GM21825 (cell line): ENCODE data around the gene TRIM67.
"Not testable (repeated sequence)": the region's sequence is repeated elsewhere in the genome, so short reads cannot be mapped to it uniquely, and the experiment has no call there.

Source experiments
- ATAC-seq: cut with Tn5 transposase; IDR thresholded peaks from one replicate; pipeline ENCODE4 v1.9.1; 2021; ENCODE audit warnings: mild to moderate bottlenecking, moderate library complexity; ENCODE audit not compliant: unreplicated experiment

The TRIM67 gene

DNA sequence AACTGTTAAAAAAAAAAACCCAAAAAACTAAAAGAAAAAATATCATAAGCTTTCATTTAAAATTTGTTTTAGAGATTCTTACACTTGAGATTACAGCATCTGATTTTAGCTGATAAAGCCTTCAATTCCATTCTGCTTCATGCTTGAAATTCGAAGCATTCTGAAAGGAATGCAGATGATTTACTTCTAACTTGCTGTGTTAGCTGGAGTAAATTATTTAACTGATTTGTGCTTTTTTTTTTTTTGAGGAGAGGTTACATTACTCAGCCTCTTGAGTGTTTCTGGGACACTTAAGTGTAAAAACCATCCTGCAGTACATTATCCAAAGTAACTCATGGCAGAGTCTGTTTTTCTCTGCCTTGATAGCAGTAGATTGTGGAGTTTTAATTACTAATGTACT is 4.5 kb upstream of the TRIM67 start:
- ATAC-seq: no peak

DNA sequence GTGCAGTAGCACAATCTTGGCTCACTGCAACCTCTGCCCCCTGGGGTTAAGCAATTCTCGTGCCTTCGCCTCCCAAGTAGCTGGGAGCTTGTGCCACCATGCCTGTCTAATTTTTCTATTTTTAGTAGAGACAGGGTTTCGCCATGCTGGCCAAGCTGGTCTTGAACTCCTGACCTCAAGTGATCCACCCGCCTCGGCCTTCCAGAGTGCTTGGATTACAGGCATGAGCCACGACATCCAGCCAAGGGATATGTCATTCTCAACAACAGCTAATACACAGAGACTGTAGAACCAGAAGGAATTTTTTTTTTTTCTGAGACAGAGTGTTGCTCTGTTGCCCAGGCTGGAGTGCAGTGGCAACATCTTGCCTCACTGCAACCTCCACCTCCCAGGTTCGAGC is 3.7 kb upstream of the TRIM67 start:
- not testable (repeated sequence) for ATAC-seq

DNA sequence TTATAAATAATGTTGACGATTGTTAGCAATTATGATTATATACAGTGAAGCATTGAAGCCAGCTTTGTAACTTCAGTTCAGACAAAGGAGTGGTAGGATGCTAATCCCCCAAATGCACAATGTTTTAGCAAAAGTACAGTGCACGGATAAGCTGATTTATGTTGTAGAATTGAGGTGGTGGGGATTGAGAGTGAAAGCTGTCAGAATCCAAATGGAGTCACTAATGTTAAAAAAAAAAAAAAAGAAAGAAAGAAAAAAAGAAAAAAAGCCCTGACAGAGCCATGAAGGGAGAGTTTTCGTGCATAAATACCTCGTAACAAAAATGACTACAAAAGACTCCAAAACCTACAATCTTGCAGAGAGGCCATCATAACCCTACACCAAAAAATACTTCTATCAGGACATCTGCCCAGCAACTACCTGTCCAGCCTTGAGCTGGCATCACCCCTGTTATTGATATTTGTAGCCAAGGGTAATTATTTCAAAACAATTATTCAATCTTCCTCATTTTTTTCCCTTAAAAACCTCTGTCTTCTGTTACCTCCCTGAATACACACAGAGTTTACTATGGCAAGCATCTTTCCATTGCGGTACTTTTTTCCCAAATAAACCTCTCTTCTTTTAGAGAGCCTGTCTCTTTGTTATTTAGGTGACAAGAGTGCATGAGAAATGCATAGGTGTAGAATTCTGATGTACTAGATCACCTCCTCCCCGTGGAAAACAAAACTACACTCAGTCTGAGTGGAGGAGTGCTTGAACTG is 2.5 kb upstream of the TRIM67 start:
- no peak for ATAC-seq

DNA sequence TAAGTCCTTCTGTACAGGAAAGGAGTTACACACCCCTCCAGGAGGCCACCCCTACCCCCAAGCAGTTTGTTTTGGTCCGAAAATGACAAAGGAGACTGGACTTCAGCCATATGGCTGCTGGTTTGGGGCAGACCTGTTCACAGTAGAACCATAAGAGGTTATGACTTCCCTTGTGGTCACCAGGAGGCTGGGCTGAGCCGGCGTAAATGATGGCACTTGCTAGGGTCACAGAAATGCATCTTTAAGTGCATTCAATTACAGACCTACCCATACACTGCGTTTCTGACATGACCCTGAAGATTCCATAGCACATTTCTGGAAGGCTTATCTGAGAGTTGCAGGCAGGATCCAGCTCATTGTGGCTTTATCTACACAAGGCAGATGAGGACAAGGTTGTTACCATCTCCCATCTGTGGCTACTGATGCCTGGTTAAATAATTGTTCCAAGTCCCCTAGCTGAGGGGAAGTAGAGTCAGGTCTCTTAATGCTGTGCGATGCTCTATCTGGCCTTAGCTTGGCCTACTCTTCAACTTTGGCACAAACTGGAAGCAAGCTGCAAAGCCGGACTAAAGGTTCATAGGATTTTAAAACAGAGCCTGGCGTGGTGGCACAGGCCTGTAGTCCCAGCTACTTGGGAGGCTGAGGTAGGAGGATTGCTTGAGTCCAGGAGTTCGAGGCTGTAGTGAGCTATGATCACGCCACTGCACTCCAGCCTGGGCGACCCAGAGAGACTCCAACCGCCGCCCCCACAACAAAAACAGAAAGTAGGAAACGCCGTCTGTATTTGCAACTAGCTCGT is 1.7 kb upstream of the TRIM67 start:
- no peak for ATAC-seq

DNA sequence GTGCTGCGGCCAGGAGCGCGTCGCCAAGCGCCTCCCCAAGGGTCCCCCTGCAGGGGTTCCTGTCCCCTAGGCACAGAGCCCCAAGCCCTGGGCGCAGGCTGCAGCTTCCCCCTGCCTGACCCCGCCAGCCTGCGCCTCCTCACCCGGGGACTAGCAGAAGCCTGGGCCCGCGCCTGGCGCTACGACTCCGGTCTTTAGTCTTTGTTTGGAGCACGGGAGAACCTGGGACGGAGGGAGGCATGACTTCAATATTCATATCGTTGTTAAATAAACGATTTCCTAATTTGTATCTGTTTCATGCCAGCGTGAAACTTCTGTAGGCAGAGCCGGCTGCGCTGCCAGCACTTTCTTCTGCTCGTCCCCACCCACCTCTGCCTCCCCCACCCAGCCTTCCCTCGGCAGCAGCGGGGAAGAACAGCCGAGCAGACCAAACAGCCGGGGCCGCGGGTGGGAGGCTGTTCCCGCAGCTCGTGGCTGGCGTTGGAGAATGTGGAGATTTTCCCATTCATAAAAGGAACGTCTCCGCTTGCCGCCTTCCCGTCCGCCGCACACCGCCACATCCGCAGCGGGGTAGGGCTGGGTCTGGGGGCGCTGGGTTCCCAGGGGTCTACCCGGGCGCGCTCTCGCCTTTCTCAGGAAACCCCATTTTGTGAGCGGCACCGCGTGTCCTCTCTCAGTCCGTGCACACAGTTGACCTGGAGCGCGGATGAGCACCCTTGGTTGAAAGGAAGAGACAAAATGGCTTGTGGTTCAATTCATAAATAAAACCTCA is 777 bp upstream of the TRIM67 start:
- no peak for ATAC-seq

DNA sequence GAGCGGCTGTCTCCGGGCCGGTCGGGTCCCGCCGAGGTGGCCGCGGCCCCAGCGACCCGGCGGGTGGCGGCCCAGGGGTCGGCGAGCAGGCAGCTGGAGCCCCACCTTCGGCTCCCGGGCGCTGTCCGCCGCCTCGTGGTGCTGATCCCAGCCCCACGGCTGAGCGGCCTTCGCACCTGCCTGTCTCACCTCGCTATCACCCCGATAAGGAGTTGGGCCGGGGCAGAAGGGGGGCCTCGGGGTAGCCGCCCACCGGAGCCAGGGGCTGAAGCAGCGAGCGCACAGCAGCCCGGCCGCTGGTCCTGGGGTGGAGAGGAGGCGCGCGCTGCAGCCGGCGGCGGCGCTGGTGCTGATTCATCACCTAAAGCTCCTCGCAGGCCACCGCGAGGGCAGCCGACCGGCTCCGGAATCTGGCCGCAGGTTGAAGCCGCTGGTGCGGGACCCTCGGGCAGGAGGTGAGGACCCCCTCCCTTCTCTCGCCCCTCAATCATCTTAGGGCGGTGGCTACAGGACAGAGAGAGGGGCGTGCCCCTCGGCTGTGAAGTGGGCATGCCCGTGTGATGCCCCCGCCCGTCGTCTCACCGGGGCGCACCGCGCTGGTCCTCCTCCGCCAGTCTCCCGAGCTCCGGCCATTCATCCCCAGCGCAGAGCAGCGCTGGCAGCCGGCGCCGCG is 575 bp downstream of the TRIM67 start:
- ATAC-seq: no peak

DNA sequence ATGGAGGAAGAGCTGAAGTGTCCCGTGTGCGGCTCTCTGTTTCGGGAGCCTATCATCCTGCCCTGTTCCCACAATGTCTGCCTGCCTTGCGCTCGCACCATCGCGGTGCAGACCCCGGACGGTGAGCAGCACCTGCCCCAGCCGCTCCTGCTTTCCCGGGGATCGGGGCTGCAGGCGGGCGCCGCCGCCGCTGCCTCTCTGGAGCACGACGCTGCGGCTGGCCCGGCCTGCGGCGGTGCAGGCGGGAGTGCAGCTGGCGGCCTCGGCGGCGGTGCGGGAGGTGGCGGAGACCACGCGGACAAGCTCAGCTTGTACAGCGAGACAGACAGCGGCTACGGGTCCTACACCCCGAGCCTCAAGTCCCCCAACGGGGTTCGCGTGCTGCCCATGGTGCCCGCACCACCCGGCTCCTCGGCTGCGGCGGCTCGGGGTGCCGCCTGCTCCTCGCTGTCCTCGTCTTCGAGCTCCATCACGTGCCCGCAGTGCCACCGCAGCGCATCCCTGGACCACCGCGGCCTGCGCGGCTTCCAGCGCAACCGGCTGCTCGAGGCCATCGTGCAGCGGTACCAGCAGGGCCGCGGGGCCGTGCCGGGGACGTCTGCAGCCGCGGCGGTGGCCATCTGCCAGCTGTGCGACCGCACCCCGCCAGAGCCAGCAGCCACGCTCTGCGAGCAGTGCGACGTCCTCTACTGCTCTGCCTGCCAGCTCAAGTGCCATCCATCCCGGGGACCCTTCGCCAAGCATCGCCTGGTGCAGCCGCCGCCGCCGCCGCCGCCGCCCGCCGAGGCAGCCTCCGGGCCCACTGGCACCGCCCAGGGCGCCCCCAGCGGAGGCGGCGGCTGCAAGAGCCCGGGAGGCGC is 1.3 kb downstream of the TRIM67 start:
- no peak for ATAC-seq

DNA sequence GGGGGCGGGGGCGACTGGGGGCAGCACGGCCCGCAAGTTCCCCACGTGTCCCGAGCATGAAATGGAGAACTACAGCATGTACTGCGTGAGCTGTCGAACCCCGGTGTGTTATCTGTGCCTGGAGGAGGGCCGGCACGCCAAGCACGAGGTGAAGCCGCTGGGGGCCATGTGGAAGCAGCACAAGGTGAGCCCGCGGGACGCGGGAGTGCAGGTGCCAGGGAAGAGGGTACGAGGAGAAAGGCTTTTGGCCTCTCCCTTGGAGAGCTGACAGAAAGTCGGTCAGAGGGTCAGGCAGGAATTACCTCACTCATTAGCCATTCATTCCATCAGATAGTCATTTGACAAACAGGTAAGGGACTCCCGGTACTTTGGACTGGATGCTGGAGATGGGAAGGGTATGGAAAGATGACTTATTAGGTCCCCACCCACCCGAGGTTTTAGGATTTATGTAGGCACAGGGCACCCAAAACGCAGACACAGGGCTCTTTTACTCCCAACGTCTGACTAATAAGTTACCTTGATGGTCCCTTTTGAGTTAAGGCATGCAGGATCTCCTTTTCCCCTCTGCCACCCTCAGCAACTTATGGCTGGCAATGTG is 2.1 kb downstream of the TRIM67 start:
- no peak for ATAC-seq

DNA sequence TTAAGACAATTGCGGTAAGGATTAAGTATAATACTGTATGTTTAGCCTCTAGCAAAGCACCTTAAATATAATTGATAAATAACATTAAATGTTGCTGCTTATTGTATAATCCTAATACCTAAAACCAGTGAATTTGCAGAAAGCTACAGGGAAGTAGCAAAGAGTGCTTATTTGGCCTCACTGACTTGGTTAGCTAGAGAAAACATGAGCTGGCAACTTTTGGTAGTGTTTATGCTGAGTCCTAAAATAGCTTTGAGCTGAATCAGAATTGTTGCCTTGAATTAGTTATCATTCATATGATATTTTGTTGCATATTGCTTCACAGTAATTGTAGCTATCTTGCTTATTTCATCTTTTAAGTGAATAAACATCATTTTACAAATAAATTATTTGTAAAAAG is 3.5 kb downstream of the TRIM67 start:
- ATAC-seq: no peak

DNA sequence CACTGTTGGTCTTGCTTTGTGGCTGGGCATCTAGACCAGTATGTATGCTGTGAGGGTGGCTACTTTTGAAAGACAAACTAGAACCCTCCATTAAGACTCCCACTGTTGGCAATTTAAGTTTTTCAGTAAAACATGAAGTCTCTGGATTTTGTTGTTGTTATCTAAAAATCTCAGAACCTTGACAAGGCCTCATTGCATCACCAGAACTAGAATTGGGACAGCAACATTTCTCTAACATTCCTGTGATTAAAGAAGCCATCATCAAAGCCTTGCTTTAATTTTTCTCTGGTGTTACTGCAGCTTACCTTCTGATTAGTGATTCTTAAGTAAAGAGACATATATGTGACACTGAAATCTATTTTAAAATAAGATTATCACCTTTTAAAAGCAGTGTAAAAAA is 4.5 kb downstream of the TRIM67 start:
- ATAC-seq: no peak

DNA sequence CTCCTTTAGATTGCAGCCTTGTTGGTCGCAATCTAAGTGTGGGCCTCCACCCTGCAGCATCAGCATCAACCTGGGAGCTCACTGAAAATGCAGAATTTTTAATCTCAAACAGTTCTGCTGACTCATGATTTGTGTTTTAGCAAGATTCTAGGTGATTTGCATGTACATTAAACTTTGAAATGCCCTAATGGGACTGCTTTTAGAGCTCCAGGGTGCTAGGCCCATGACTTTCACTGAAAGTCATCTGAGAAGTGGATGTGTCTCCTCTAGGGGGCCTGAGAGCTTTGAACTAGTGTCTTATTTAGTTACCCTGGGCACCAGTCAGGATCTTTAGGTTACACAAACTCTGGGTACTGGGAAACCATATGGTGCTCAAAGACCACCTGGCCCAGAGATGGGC is 9.0 kb downstream of the TRIM67 start:
- ATAC-seq: no peak

DNA sequence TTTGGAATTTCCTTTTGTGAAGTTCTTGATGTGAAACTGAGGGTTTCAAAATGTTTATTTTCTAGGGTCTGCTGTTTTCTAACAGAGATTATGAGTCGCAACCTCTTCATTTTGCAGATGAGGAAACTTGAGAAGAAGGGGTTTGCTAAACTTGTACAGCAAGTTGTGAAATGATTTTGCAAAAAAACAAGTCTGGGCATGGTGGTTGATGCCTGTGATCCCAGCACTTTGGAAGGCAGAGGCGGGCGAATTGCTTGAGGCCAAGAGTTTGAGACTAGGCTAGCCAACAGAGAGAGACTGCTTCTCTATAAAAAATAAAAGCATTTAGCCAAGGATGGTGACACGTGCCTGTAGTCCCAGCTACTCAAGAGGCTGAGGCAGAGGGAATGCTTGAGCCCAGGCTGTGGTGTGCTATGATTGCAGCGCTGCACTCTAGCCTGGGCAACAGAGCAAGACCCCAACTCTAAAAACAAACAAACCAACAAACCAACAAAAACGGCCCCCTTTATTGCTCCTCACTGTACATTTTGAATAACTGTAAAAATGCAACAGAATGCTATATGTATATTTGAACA is 9.9 kb downstream of the TRIM67 start:
- ATAC-seq: no peak

DNA sequence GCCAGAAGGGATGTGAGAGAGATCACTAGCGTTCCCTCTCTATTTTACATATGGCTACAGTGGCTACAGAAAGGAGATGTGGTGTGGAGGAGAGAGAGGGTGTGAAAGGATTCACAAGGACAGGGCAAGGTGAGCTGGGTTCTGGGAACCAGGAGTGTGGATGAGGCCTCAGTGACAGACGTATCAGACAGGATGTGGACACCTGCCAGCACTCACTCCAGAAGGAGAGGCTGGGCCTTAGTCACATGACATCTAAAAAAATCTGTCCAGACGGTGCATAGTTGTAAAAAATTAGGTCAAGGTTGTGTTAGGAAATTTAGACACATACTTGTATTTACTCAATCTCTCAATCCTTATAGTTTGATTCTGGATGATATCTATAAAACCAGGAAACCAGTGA is 10.6 kb downstream of the TRIM67 start:
- no peak for ATAC-seq

DNA sequence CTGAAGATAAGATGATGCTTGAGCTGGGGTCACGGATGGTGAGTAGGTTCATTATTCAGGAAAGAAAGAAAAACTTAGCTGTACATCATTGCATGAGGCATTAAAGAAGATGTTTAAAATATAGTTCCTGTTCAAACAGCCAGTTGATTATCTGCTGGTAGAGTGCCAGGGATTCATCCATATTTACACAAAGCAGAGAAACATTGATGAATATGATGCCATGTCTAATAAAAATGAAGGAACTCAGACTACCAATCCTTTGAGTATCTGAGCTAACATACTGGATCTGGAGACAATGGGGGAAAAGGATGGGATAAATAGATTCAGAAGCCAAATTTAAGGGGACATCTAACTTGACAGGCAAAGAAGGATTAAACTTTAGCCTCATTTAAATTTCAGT is 14.6 kb downstream of the TRIM67 start:
- no peak for ATAC-seq

DNA sequence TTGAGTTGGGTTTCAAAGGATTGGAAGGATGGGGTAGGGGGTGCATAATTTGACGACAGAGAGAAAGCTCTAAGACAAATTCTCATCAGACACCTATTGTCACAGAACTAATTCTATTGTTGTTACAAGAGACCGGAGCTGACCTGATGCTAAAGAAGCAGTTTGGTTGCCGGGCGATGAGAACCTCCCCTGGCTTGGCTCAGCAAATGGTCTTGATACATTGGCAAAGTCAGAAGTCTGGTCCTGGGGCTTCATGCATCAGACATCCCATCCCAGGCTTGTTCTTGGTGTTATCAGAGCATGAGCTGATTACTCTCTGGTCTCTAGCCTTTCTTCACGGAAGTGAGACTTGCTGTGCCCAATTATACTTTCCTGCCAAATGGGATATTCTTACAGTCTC is 15.4 kb downstream of the TRIM67 start:
- ATAC-seq: no peak

DNA sequence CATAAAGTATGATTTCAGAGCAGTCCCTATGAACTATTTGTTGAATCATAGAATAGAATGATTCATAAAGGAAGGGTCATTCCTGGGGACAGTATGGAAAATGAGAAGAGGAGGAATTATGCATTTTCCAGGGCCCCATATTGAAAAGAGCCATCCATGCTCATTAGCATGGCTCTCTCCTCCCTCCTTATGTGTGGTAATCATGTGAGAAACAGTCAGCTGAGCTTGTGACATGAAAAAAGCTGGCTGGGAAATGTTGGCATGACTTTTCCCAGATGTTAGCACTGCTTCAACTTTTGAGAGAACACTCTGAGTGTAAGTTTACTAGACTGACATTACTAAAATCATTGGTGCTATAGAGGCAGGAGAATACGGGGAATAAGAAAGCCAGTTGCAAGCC is 16.1 kb downstream of the TRIM67 start:
- no peak for ATAC-seq

DNA sequence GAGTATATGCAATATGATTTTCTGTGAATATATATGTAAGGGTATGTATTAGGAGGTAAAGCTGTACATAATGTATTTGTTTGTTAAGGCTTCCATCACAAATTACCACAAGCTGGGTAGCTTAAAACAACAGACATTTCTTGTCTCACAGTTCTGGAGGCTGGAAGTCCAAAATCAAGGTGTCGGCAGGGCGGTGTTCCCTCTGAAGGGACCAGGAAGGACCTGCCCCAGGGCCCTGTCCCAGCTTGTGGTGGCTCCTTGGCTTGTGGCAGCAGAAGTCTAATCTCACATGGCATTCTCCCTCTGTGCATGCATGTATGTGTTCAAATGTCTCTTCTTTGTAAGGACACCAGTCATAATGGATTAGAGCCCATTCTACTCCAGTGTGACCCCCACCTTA is 17.1 kb downstream of the TRIM67 start:
- ATAC-seq: no peak

DNA sequence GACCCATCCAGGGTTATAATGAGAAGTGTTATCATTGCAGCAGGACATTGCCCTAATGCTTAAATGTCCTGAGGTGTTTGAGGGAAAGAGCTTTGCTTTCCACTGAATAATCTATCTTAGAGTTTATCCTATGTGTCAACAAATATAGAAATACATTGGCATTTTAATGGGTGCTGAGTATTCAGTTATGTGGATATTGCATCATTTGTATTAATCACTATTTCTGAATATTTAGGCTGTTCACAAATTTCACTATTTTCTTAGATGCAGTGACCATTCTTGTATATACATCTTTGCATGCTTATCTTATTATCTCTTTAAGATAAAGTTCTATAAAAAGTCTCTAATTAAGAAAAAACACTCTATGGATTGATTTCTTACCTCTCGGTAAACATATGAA is 18.2 kb downstream of the TRIM67 start:
- ATAC-seq: no peak

DNA sequence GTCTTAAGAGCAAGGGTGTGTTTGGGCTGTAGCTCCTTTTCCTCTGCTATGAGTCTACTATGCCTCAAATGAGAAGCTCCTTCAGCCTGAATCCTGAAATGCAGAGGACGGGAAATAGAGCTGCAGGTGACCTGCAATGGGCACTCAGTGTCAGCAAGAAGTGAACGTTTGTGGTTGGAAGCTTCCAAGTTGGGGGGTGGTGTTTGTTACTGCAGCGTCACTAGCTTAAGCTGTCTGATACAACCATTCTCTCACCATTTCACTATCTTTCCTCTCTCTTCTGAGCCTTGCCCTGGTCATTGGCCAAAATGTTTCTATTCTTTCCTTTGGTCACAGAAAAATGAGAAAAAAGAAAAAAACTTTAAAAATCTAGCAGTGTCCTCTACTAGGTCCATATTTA is 19.4 kb downstream of the TRIM67 start:
- no peak for ATAC-seq

DNA sequence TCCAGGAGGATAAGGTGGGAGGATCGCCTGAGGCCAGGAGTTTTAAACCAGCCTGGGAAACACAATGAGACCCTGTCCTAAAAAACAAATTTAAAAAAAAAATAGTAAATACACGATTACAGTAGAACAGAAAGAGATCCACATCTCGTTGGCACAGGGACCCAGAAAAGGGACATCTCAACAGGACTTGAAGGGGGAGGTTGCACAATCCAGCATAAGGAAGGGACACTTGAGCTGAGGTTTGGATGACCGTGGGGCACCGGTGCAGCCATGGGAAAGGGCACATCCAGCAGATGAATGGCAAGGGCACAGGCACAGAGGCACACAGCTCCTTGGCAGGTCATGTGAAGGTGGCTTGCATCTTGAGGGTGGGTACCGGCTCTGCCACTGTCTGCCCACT is 20.5 kb downstream of the TRIM67 start:
- ATAC-seq: no peak
